Tibial nerve (tissue), 4 donors: Measurements from ENCODE around the gene PSRC1. TPM values are rescaled to one million over a fixed set of nuclear protein-coding genes. Genes with fewer than 3 reads are reported as not detected.

Experiments
- DNase-seq, 2 donors: peaks; one replicate each; pipeline ENCODE4 v3.0.0-alpha.2; 2019; ENCODE audit warnings: low spot score in 2 of 2
- H3K27ac ChIP-seq, 4 donors: fragments of 200-600 bp; sonication (generic) in 3 of 4; one replicate each; pipeline ENCODE4 v1.5.1; 2017 to 2019; ENCODE audit warnings: mild to moderate bottlenecking in 1 of 4
- H3K27me3 ChIP-seq, 2 donors: fragments of 200-600 bp; sonication (generic) in 1 of 2; one replicate each; pipeline versions ENCODE4 v1.5.1 to v1.6.0; 2017 to 2019
- H3K36me3 ChIP-seq, 3 donors: fragments of 200-600 bp; sonication (generic); one replicate each; pipeline ENCODE4 v1.5.1; 2018 to 2019
- H3K4me1 ChIP-seq, 4 donors: fragments of 200-600 bp; sonication (generic) in 3 of 4; one replicate each; pipeline ENCODE4 v1.5.1; 2017 to 2019
- H3K4me3 ChIP-seq, 4 donors: fragments of 200-600 bp; sonication (generic) in 3 of 4; one replicate each; pipeline ENCODE4 v1.5.1; 2017 to 2019; ENCODE audit warnings: mild to moderate bottlenecking in 1 of 4, moderate library complexity in 1 of 4
- H3K9me3 ChIP-seq, 4 donors: fragments of 200-600 bp; sonication (generic) in 3 of 4; one replicate each; pipeline ENCODE4 v1.5.1; 2017 to 2019
- EP300 ChIP-seq, 2 donors: sonication (generic); formaldehyde crosslinking; IDR thresholded peaks; one replicate each; pipeline ENCODE4 v1.6.1; 2017; ENCODE audit warnings: antibody characterized with exemption in 2 of 2, mild to moderate bottlenecking in 1 of 2
- POLR2A ChIP-seq, 2 donors: fragments of 450-650 bp; IDR thresholded peaks; one replicate each; pipeline ENCODE4 v1.6.1; 2017; ENCODE audit warnings: antibody characterized with exemption in 2 of 2, mild to moderate bottlenecking in 2 of 2, moderate library complexity in 2 of 2
- WGBS, 2 donors: methylation state at CpG; one replicate each; pipeline ENCODE4 v1.1.5; 2018; 5-methylcytosine and 5-hydroxymethylcytosine counted together
- total RNA-seq, 4 donors: library from RNA; depleted of rRNA; stranded (reverse); fragments of >200 nt; gene quantifications; one replicate each; pipeline ENCODE4 v1.1.0, GENCODE V29; 2016
- TF ChIP-seq, protein P1 (sequence below), 5 experiments: fragments of 200-600 bp in 3 of 5; fragments of 450-650 bp in 2 of 5; sonication (generic) in 3 of 5; IDR thresholded peaks; one replicate each; pipeline ENCODE4 v1.5.1; 2016 to 2019; ENCODE audit warnings: antibody characterized with exemption in 5 of 5, mild to moderate bottlenecking in 3 of 5, moderate library complexity in 2 of 5

The PSRC1 gene
- total RNA-seq, 4 donors from 2014 or later = 33.0 to 62.0 (median 47.4) TPM

DNA sequence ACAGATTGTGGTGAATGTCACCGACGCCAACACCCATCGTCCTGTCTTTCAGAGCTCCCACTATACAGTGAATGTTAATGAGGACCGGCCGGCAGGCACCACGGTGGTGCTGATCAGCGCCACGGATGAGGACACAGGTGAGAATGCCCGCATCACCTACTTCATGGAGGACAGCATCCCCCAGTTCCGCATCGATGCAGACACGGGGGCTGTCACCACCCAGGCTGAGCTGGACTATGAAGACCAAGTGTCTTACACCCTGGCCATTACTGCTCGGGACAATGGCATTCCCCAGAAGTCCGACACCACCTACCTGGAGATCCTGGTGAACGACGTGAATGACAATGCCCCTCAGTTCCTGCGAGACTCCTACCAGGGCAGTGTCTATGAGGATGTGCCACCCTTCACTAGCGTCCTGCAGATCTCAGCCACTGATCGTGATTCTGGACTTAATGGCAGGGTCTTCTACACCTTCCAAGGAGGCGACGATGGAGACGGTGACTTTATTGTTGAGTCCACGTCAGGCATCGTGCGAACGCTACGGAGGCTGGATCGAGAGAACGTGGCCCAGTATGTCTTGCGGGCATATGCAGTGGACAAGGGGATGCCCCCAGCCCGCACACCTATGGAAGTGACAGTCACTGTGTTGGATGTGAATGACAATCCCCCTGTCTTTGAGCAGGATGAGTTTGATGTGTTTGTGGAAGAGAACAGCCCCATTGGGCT, 30.6 kb downstream of the PSRC1 start:
- peaks cover 0 to 68% (median 27%) of the 10 kb centered on the region in 4 donors for H3K4me1 ChIP-seq
- WGBS, 2 donors = 94 to 97% methylated on average over 29 to 31 of the region's 31 CpGs
- H3K4me3 ChIP-seq = no peak overlapping the region
- H3K36me3 ChIP-seq = peaks cover 0 to 12% (median 0%) of the 10 kb centered on the region in 3 donors
- no peaks in the 10 kb centered on the region for H3K27me3 ChIP-seq
- H3K9me3 ChIP-seq = no peaks in the 10 kb centered on the region
- TF ChIP-seq EP300 (IDR thresholded peaks at IDR 0.05) = no peak
- TF ChIP-seq, protein P1, sequence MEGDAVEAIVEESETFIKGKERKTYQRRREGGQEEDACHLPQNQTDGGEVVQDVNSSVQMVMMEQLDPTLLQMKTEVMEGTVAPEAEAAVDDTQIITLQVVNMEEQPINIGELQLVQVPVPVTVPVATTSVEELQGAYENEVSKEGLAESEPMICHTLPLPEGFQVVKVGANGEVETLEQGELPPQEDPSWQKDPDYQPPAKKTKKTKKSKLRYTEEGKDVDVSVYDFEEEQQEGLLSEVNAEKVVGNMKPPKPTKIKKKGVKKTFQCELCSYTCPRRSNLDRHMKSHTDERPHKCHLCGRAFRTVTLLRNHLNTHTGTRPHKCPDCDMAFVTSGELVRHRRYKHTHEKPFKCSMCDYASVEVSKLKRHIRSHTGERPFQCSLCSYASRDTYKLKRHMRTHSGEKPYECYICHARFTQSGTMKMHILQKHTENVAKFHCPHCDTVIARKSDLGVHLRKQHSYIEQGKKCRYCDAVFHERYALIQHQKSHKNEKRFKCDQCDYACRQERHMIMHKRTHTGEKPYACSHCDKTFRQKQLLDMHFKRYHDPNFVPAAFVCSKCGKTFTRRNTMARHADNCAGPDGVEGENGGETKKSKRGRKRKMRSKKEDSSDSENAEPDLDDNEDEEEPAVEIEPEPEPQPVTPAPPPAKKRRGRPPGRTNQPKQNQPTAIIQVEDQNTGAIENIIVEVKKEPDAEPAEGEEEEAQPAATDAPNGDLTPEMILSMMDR (IDR thresholded peaks at IDR 0.05) = no peak
- no peak for TF ChIP-seq POLR2A (IDR thresholded peaks at IDR 0.05)
- peak overlapping the region in 3 of 4 donors; percentile 68 to 93 (median 92) for H3K27ac ChIP-seq
- DNase-seq = no peak

DNA sequence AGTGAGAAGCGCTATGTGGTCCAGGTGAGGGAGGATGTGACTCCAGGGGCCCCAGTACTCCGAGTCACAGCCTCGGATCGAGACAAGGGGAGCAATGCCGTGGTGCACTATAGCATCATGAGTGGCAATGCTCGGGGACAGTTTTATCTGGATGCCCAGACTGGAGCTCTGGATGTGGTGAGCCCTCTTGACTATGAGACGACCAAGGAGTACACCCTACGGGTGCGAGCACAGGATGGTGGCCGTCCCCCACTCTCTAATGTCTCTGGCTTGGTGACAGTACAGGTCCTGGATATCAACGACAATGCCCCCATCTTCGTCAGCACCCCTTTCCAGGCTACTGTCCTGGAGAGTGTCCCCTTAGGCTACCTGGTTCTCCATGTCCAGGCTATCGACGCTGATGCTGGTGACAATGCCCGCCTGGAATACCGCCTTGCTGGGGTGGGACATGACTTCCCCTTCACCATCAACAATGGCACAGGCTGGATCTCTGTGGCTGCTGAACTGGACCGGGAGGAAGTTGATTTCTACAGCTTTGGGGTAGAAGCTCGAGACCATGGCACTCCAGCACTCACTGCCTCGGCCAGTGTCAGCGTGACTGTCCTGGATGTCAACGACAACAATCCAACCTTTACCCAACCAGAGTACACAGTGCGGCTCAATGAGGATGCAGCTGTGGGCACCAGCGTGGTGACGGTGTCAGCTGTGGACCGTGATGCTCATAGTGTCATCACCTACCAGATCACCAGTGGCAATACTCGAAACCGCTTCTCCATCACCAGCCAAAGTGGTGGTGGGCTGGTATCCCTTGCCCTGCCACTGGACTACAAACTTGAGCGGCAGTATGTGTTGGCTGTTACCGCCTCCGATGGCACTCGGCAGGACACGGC, 31.4 kb downstream of the PSRC1 start:
- Histone ChIP-seq H3K4me1 (peaks cover 0 to 66% (median 27%) of the 10 kb centered on the region in 4 donors), H3K4me3 (no peak overlapping the region), H3K27me3 (no peaks in the 10 kb centered on the region), H3K36me3 (peaks cover 0 to 12% (median 0%) of the 10 kb centered on the region in 3 donors), H3K27ac (peak overlapping the region in 1 of 4 donors; percentile 86), H3K9me3 (no peaks in the 10 kb centered on the region)
- DNase-seq = no peak
- TF ChIP-seq POLR2A (IDR thresholded peaks at IDR 0.05) = no peak
- no peak for TF ChIP-seq EP300 (IDR thresholded peaks at IDR 0.05)
- TF ChIP-seq, protein P1 (IDR thresholded peaks at IDR 0.05) = no peak
- WGBS, 2 donors = 93 to 96% methylated on average over 32 of the region's 32 CpGs

DNA sequence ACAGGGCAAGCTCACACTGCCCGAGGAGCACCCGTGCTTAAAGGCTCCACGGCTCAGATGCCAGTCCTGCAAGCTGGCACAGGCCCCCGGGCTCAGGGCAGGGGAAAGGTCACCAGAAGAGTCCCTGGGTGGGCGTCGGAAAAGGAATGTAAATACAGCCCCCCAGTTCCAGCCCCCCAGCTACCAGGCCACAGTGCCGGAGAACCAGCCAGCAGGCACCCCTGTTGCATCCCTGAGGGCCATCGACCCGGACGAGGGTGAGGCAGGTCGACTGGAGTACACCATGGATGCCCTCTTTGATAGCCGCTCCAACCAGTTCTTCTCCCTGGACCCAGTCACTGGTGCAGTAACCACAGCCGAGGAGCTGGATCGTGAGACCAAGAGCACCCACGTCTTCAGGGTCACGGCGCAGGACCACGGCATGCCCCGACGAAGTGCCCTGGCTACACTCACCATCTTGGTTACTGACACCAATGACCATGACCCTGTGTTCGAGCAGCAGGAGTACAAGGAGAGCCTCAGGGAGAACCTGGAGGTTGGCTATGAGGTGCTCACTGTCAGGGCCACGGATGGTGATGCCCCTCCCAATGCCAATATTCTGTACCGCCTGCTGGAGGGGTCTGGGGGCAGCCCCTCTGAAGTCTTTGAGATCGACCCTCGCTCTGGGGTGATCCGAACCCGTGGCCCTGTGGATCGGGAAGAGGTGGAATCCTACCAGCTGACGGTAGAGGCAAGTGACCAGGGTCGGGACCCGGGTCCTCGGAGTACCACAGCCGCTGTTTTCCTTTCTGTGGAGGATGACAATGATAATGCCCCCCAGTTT, 32.3 kb downstream of the PSRC1 start:
- 84 to 86% methylated on average over 24 to 31 of the region's 33 CpGs for WGBS, 2 donors
- peaks cover 0 to 12% (median 0%) of the 10 kb centered on the region in 3 donors for H3K36me3 ChIP-seq
- peaks cover 0 to 64% (median 26%) of the 10 kb centered on the region in 4 donors for H3K4me1 ChIP-seq
- peak overlapping the region in 3 of 4 donors; percentile 48 to 75 (median 70) for H3K4me3 ChIP-seq
- no peak for DNase-seq
- H3K9me3 ChIP-seq = no peaks in the 10 kb centered on the region
- TF ChIP-seq EP300 (IDR thresholded peaks at IDR 0.05) (no peak), POLR2A (IDR thresholded peaks at IDR 0.05) (no peak)
- TF ChIP-seq, protein P1 (IDR thresholded peaks at IDR 0.05) = no peak
- peak overlapping the region in 3 of 4 donors; percentile 26 to 86 (median 34) for H3K27ac ChIP-seq
- H3K27me3 ChIP-seq = no peaks in the 10 kb centered on the region

DNA sequence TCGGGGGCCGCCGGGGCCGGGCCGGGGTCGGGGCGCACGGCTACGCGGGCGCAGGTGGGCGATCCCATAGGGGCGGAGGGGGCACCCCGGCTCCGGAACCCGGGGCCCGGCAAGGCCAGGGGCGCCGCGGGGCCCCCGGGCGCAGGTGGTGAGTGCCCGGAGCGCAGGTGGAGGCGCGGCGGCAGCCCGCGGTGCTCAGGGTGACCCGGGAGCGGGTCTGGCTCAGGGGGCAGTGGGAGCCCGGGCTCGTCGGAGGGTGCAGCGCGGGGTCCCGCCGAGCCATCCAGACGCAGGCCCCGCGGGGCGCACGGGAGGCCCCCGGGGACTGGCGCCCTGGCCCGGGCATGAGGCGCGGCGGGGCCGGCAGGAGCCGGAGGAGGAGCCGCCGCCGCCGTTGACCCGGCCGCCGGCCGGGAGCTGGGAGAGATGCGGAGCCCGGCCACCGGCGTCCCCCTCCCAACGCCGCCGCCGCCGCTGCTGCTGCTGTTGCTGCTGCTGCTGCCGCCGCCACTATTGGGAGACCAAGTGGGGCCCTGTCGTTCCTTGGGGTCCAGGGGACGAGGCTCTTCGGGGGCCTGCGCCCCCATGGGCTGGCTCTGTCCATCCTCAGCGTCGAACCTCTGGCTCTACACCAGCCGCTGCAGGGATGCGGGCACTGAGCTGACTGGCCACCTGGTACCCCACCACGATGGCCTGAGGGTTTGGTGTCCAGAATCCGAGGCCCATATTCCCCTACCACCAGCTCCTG, 33.1 kb downstream of the PSRC1 start:
- H3K9me3 ChIP-seq = no peaks in the 10 kb centered on the region
- peaks cover 0 to 56% (median 21%) of the 10 kb centered on the region in 4 donors for H3K4me1 ChIP-seq
- TF ChIP-seq POLR2A (IDR thresholded peaks at IDR 0.05) = no peak
- no peak for TF ChIP-seq EP300 (IDR thresholded peaks at IDR 0.05)
- TF ChIP-seq, protein P1 (IDR thresholded peaks at IDR 0.05) = no peak
- peak overlapping the region in 3 of 4 donors; percentile 26 to 86 (median 34) for H3K27ac ChIP-seq
- no peaks in the 10 kb centered on the region for H3K27me3 ChIP-seq
- H3K4me3 ChIP-seq = peak overlapping the region; percentile 40 to 75 (median 59)
- H3K36me3 ChIP-seq = peaks cover 0 to 12% (median 0%) of the 10 kb centered on the region in 3 donors
- WGBS, 2 donors = 0 to 6% methylated on average over 26 to 38 of the region's 80 CpGs
- no peak for DNase-seq
